Spleen (tissue), 13 donors: ENCODE data around the gene LSM5. TPM values are rescaled to one million over a fixed set of nuclear protein-coding genes. Genes with fewer than 3 reads are reported as not detected.

ENCODE experiments used
- DNase-seq: peaks from one replicate; pipeline ENCODE4 v3.0.0-alpha.2; 2020
- H3K27ac ChIP-seq, 8 donors: fragments of 200-600 bp; sonication (generic) in 7 of 8; 1 replicate in 4 of 8; 2 replicates in 4 of 8; pipeline versions ENCODE4 v1.5.0 to v1.8.0; 2016 to 2021; ENCODE audit warnings: inconsistent platforms in 4 of 8, mild to moderate bottlenecking in 4 of 8, moderate library complexity in 1 of 8
- H3K27me3 ChIP-seq, 7 donors: fragments of 200-600 bp; sonication (generic) in 6 of 7; replicated peaks in 1 of 7; 1 replicate in 4 of 7; 2 replicates in 3 of 7; pipeline versions ENCODE4 v1.5.0 to v1.8.0; 2016 to 2021; ENCODE audit warnings: inconsistent platforms in 3 of 7, mild to moderate bottlenecking in 1 of 7
- H3K36me3 ChIP-seq, 6 donors: fragments of 200-600 bp; sonication (generic) in 5 of 6; 1 replicate in 4 of 6; 2 replicates in 2 of 6; pipeline versions ENCODE4 v1.5.0 to v1.8.0; 2016 to 2021; ENCODE audit warnings: inconsistent platforms in 2 of 6
- H3K4me1 ChIP-seq, 6 donors: fragments of 200-600 bp; sonication (generic) in 5 of 6; 1 replicate in 3 of 6; 2 replicates in 3 of 6; pipeline versions ENCODE4 v1.5.0 to v1.8.0; 2016 to 2021; ENCODE audit warnings: inconsistent platforms in 3 of 6
- H3K4me3 ChIP-seq, 8 donors: fragments of 200-600 bp; sonication (generic) in 7 of 8; 1 replicate in 4 of 8; 2 replicates in 4 of 8; pipeline versions ENCODE4 v1.5.0 to v1.8.0; 2016 to 2021; ENCODE audit warnings: inconsistent platforms in 4 of 8, mild to moderate bottlenecking in 4 of 8, moderate library complexity in 2 of 8
- H3K9me3 ChIP-seq, 8 donors: fragments of 200-600 bp; sonication (generic) in 7 of 8; 1 replicate in 4 of 8; 2 replicates in 4 of 8; pipeline versions ENCODE4 v1.5.0 to v1.8.0; 2016 to 2021; ENCODE audit warnings: inconsistent platforms in 4 of 8
- CTCF ChIP-seq, 11 experiments: fragments of 200-600 bp in 7 of 11; fragments of 450-650 bp in 4 of 11; sonication (generic) in 4 of 11; IDR thresholded peaks in 8 of 11; conservative IDR thresholded peaks in 3 of 11; 1 replicate in 7 of 11; 2 replicates in 4 of 11; pipeline versions ENCODE4 v1.4.0 to v1.8.0; 2016 to 2021; ENCODE audit warnings: antibody characterized with exemption in 11 of 11, inconsistent platforms in 4 of 11, mild to moderate bottlenecking in 1 of 11
- POLR2A ChIP-seq, 3 donors: fragments of 450-650 bp; IDR thresholded peaks; one replicate each; pipeline ENCODE4 v1.5.1; 2017; ENCODE audit warnings: antibody characterized with exemption in 3 of 3, mild to moderate bottlenecking in 1 of 3
- POLR2AphosphoS5 ChIP-seq, 3 donors: sonication (generic); formaldehyde crosslinking; IDR thresholded peaks; one replicate each; pipeline ENCODE4 v1.5.1; 2017; ENCODE audit warnings: antibody characterized with exemption in 3 of 3
- WGBS, 5 donors: extraction: QIAGEN DNeasy Blood & Tissue Kit in 3 of 5; methylation state at CpG; one replicate each; pipeline versions ENCODE4 v1.1.5 to v1.1.7; 2013 to 2018; 5-methylcytosine and 5-hydroxymethylcytosine counted together
- intact Hi-C: fragments of 100-400 bp; cut with DNase I; formaldehyde crosslinking; loops from one replicate; pipeline ENCODE4 v1.15.0; 2023; ENCODE audit warnings: low total_unique reads
- long read RNA-seq, 2 donors: transcript quantifications; one replicate each; lab custom pipeline, GENCODE V29; 2026
- polyA plus RNA-seq, 3 donors: library from polyadenylated mRNA; stranded (reverse); fragments of 200-250 nt; gene quantifications; one replicate each; pipeline ENCODE4 v1.2.1, GENCODE V29; 2013
- total RNA-seq, 7 donors: library from RNA; depleted of rRNA in 3 of 7; stranded (reverse); fragments of >200 nt in 3 of 7; fragmentation: NEBNext Ultra II Directional in 4 of 7; extraction: Animal tissue kit (Norgen Biotek cat#: 25700) in 4 of 7; gene quantifications; one replicate each; pipeline versions ENCODE4 v1.1.0 to v1.2.1, GENCODE V29; 2016 to 2021
- donor health status: healthy with polysubstance abuse.
- donor health status: DM: no; HTN: no; CAD: no; lungs with moderate emphysema.
- donor health status: DM: no; HTN: no; CAD: no.
- donor health status: Bipolar disorder and iron deficiency.
- donor health status: healthy.
- donor health status: DM: no; HTN: no; CAD: no.
- donor health status: DM: yes; HTN: yes; CAD: no.

The LSM5 gene
- total RNA-seq (10 to 100 TPM; 14.5 to 36.8 (median 29.7) TPM), polyA plus RNA-seq (100 to 1,000 TPM in 2 of 3 donors, 10 to 100 TPM in 1; 95.1 to 142 (median 101) TPM)
- long read RNA-seq, donor 1, transcript LSM5-208 (5 exons, 2,258 nt), result major isoform, 55 of 61 reads
- long read RNA-seq, donor 1, partial matches to known transcripts, result 5 of 61 reads
- long read RNA-seq, donor 1, other reads (novel, unspliced or antisense), result 0 of 61 reads
- long read RNA-seq, donor 2, transcript LSM5-208 (5 exons, 2,258 nt), result major isoform, 36 of 40 reads
- long read RNA-seq, donor 2, partial matches to known transcripts, result 0 of 40 reads
- long read RNA-seq, donor 2, other reads (novel, unspliced or antisense), result 0 of 40 reads

DNA sequence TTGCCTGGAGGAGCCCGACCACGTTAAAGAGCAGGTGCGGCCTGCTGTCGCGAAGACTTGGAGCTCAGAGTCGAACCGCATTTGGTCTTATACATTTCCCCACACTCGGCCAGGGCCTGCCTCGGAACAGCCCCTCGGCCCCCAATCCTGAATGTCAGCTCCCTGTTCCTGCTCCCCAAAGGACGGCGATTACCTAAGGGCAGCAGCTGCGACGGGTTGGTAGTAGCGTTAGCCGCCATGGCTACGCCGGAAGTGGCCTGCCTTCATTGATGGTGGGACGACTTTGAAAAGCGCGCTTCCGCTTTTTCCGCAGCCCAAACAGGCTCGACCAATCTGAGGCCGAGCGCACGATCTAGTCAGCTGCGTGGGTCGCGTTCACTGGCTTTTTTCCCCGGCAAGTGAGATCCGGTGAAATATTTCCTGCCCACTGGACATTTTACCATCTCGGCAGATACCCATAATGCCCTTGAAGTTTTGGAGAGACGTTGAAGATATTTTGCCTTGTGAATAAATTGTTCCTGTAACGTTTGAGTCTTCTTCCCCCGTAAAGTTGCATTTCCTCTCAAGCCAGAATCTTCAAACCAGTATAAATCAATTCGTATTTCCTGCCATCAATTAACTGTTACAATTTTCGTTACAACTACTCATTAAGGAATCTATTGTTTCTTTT is at the start of gene LSM5:
TSS of gene LSM5 (minus strand) at position 254 of the 670 bp plus-strand sequence. CDS start at position 239, 15 bp downstream.
- intact Hi-C loops, result loop anchor here (10.0 kb wide), 1 partner anchor 65 kb away; no protein-coding TSS in a partner anchor
- TF ChIP-seq CTCF (IDR thresholded peaks at IDR 0.05 in 8 of 11, conservative IDR thresholded peaks at IDR 0.05 in 3 of 11) (no peak), POLR2A (IDR thresholded peaks at IDR 0.05) (peak in 1 of 3 donors; percentile 42), POLR2AphosphoS5 (IDR thresholded peaks at IDR 0.05) (peak; percentile 88 to 89 (median 88))
- H3K27ac ChIP-seq, result peak within 1 kb of the TSS; percentile 80 to 92 (median 90)
- H3K9me3 ChIP-seq, result no peaks in the 10 kb centered on the region
- peak within 1 kb of the TSS; percentile 61 to 92 (median 74) for H3K4me3 ChIP-seq
- peaks cover 8 to 43% (median 26%) of the 10 kb centered on the region in 6 donors for H3K4me1 ChIP-seq
- DNase-seq, result peak; percentile 97
- H3K27me3 ChIP-seq, result no peaks in the 10 kb centered on the region
- H3K36me3 ChIP-seq, result peaks cover 0 to 31% (median 23%) of the 10 kb centered on the region in 6 donors
- 0 to 1% (median 0%) methylated on average over 29 to 38 of the region's 38 CpGs for WGBS, 5 donors

DNA sequence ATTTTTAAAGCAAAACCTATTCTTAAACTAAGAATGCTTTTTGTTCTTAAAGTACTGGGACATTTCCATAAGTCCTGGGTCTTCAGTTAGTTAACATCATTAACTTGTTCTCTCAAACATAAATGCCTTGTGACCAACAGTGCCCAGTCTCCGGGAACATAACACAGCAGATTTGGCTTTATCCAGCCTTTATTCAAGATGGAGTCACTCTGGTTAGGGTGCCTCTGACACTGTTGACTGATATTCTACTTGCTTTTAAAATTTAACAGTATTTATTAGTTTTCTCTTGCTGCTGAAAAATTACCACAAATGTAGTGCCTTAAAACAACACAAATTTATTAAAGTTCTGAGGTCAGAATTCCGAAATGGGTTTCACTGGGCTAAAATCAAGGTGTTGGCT is 49.2 kb upstream of the LSM5 start:
- Histone ChIP-seq H3K27ac (no peak overlapping the region), H3K4me3 (no peak overlapping the region), H3K4me1 (peaks cover 0 to 9% (median 2%) of the 10 kb centered on the region in 6 donors), H3K9me3 (no peaks in the 10 kb centered on the region), H3K36me3 (peaks cover 0 to 18% (median 13%) of the 10 kb centered on the region in 6 donors), H3K27me3 (no peaks in the 10 kb centered on the region)
- DNase-seq, result no peak
- intact Hi-C loops, result no loop called here
- no peak for TF ChIP-seq POLR2AphosphoS5 (IDR thresholded peaks at IDR 0.05)
- no peak for TF ChIP-seq CTCF (IDR thresholded peaks at IDR 0.05 in 8 of 11, conservative IDR thresholded peaks at IDR 0.05 in 3 of 11)
- no peak for TF ChIP-seq POLR2A (IDR thresholded peaks at IDR 0.05)
- 91 to 99% (median 98%) methylated on average over 2 of the region's 2 CpGs for WGBS, 5 donors

DNA sequence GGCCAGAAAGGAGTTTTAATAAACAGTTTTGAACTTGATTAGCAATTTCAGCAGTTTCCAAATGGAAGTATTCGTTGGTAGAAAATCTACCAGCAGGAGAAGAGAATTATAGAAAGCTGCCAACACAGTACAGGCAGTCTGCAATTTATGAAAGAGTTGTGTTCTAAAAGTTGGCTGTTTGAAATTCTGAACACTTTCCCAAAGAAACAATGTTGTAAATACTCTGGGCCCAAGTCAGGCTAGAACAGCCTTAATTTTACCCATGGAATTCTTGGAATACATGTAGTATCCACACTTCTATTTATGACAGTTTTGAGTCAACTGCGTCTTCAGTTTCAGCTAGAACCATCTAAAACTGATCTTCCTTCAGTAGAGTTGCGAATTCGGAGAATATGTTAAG is 47.6 kb upstream of the LSM5 start:
- peaks cover 0 to 15% (median 6%) of the 10 kb centered on the region in 6 donors for H3K4me1 ChIP-seq
- H3K4me3 ChIP-seq, result no peak overlapping the region
- no peak for DNase-seq
- no peaks in the 10 kb centered on the region for H3K9me3 ChIP-seq
- intact Hi-C loops, result no loop called here
- no peaks in the 10 kb centered on the region for H3K27me3 ChIP-seq
- H3K27ac ChIP-seq, result no peak overlapping the region
- TF ChIP-seq POLR2A (IDR thresholded peaks at IDR 0.05) (no peak), CTCF (IDR thresholded peaks at IDR 0.05 in 8 of 11, conservative IDR thresholded peaks at IDR 0.05 in 3 of 11) (no peak), POLR2AphosphoS5 (IDR thresholded peaks at IDR 0.05) (no peak)
- 71 to 95% (median 89%) methylated on average over 4 of the region's 4 CpGs for WGBS, 5 donors
- peaks cover 0 to 11% (median under 1%) of the 10 kb centered on the region in 6 donors for H3K36me3 ChIP-seq

DNA sequence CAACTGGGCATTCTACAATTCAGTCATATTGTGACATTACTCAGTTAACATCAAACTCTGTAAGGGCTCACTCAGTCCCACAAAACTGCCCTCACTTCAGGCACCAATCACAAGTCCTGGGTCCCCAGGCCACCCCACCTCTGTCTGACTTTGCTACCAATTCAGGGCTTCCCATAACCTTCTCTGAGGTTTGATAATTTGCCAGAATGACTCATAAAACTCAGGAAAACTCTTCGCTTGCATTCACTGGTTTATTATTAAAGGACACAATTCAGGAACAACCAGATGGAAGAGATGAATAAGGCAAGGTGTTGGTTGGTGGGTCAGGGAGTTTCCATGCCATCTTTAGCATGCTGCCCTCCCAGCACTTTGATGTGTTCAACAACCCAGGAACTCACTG is 46.4 kb upstream of the LSM5 start:
- TF ChIP-seq POLR2AphosphoS5 (IDR thresholded peaks at IDR 0.05), result no peak
- no peak for TF ChIP-seq CTCF (IDR thresholded peaks at IDR 0.05 in 8 of 11, conservative IDR thresholded peaks at IDR 0.05 in 3 of 11)
- no peak for TF ChIP-seq POLR2A (IDR thresholded peaks at IDR 0.05)
- peaks cover 0 to 23% (median 0%) of the 10 kb centered on the region in 6 donors for H3K36me3 ChIP-seq
- H3K4me1 ChIP-seq, result peaks cover 0 to 15% (median 7%) of the 10 kb centered on the region in 6 donors
- 0 to 64% (median 30%) methylated on average over 1 of the region's 1 CpG for WGBS, 5 donors
- H3K9me3 ChIP-seq, result no peaks in the 10 kb centered on the region
- no peak for DNase-seq
- intact Hi-C loops, result no loop called here
- H3K27ac ChIP-seq, result no peak overlapping the region
- no peak overlapping the region for H3K4me3 ChIP-seq
- no peaks in the 10 kb centered on the region for H3K27me3 ChIP-seq
